HepG2 (cell line): ENCODE measurements around the gene RPH3AL. TPM values are rescaled to one million over a fixed set of nuclear protein-coding genes. Genes with fewer than 3 reads are reported as not detected.
A peak's percentile ranks its signal among the peaks of the same experiment; 100 is the strongest.

Experiments used
- AGO2 ChIP-seq: fragments of 200-400 bp; formaldehyde crosslinking; optimal IDR thresholded peaks from 2 replicates; pipeline ENCODE3; 2017; ENCODE audit warnings: mild to moderate bottlenecking, low read depth, low read length, moderate library complexity
- BRF2 ChIP-seq: sonication (generic); formaldehyde crosslinking; IDR thresholded peaks from 2 replicates; pipeline ENCODE4 v1.8.1; 2022; ENCODE audit warnings: mild to moderate bottlenecking, missing genetic modification reagents
- DMAP1 ChIP-seq: IDR thresholded peaks from 2 replicates; pipeline ENCODE4 v1.6.1; 2016
- HOXA3 ChIP-seq: sonication (generic); formaldehyde crosslinking; IDR thresholded peaks from 2 replicates; pipeline ENCODE4 v1.5.0; 2020; ENCODE audit warnings: missing genetic modification reagents
- POLR2AphosphoS2 ChIP-seq: IDR thresholded peaks from 2 replicates; pipeline ENCODE4 v1.6.1; 2011; ENCODE audit warnings: low read depth, low read length, improper control_type of control experiment
- PRDM4 ChIP-seq: sonication (generic); formaldehyde crosslinking; IDR thresholded peaks from 2 replicates; pipeline ENCODE4 v1.9.0; 2021; ENCODE audit warnings: missing genetic modification reagents, borderline replicate concordance
- PTBP1 ChIP-seq: fragments of 200-400 bp; formaldehyde crosslinking; IDR thresholded peaks from 2 replicates; pipeline ENCODE4 v1.6.1; 2018; ENCODE audit warnings: low read length, low read depth; ENCODE audit not compliant: poor library complexity, severe bottlenecking
- ZBTB1 ChIP-seq: sonication (generic); formaldehyde crosslinking; IDR thresholded peaks from 2 replicates; pipeline ENCODE4 v1.4.0; 2020; ENCODE audit warnings: missing genetic modification reagents, borderline replicate concordance
- ZMAT5 ChIP-seq: sonication (generic); formaldehyde crosslinking; IDR thresholded peaks from 2 replicates; pipeline ENCODE4 v1.5.0; 2020; ENCODE audit warnings: mild to moderate bottlenecking, low read depth, missing genetic modification reagents, borderline replicate concordance
- ZMYM3 ChIP-seq: sonication (generic); formaldehyde crosslinking; IDR thresholded peaks from 2 replicates; pipeline ENCODE4 v1.5.1; 2020; ENCODE audit warnings: mild to moderate bottlenecking, missing genetic modification reagents
- ZNF263 ChIP-seq: sonication (generic); formaldehyde crosslinking; IDR thresholded peaks from 2 replicates; pipeline ENCODE4 v1.4.0; 2020; ENCODE audit warnings: missing genetic modification reagents
- ZNF501 ChIP-seq: sonication (generic); formaldehyde crosslinking; IDR thresholded peaks from 2 replicates; pipeline ENCODE4 v1.5.1; 2020; ENCODE audit warnings: mild to moderate bottlenecking, moderate library complexity, missing genetic modification reagents
- ZNF607 ChIP-seq: sonication (generic); formaldehyde crosslinking; IDR thresholded peaks from 2 replicates; pipeline ENCODE4 v1.5.1; 2020; ENCODE audit warnings: missing genetic modification reagents, mild to moderate bottlenecking, borderline replicate concordance
- ZNF75D ChIP-seq: sonication (generic); formaldehyde crosslinking; IDR thresholded peaks from 2 replicates; pipeline ENCODE4 v1.8.1; 2023; ENCODE audit warnings: missing genetic modification reagents, mild to moderate bottlenecking, borderline replicate concordance
- ZNF777 ChIP-seq: sonication (generic); formaldehyde crosslinking; IDR thresholded peaks from 2 replicates; pipeline ENCODE4 v1.4.0; 2020; ENCODE audit warnings: missing genetic modification reagents
- ZUFSP ChIP-seq: sonication (generic); formaldehyde crosslinking; IDR thresholded peaks from 2 replicates; pipeline ENCODE4 v1.9.0; 2021; ENCODE audit warnings: missing genetic modification reagents, mild to moderate bottlenecking, borderline replicate concordance
- polyA plus RNA-seq, 8 experiments: library from polyadenylated mRNA; depleted of rRNA in 3 of 8; stranded (reverse) in 7 of 8; unstranded in 1 of 8; fragments of >200 nt; fragmentation: Illumina TruSeq in 4 of 8; extraction: Trizol in 4 of 8; gene quantifications; 2 replicates each; pipeline versions ENCODE4 v1.2.1 to v1.2.3, GENCODE V29; 2011 to 2016; ENCODE audit warnings: low read depth in 4 of 8, missing spikeins in 1 of 8, mixed read lengths in 1 of 8; ENCODE audit not compliant: insufficient read depth in 1 of 8
- total RNA-seq, 5 experiments: library from RNA; depleted of rRNA; stranded (reverse); fragments of >200 nt; fragmentation: Illumina TruSeq; extraction: Trizol; gene quantifications; 2 replicates each; pipeline ENCODE4 v1.2.3, GENCODE V29; 2016; ENCODE audit warnings: low read depth in 1 of 5
- TF ChIP-seq, protein P1 (sequence below): sonication (generic); formaldehyde crosslinking; IDR thresholded peaks from 2 replicates; pipeline ENCODE4 v1.5.1; 2020; ENCODE audit warnings: missing genetic modification reagents, mild to moderate bottlenecking, borderline replicate concordance
- TF ChIP-seq, protein P2 (sequence below): sonication (generic); formaldehyde crosslinking; IDR thresholded peaks from 2 replicates; pipeline ENCODE4 v1.4.0; 2020; ENCODE audit warnings: missing genetic modification reagents

Gene RPH3AL
- total and polyA plus RNA-seq, 2 of the 13 experiments (the other 11 are each of a cell fraction or from before 2014, with no cell fraction given): 7.8 to 16.4 TPM

- TF ChIP-seq ZNF75D (CRISPR knock-in tag): no peak
- TF ChIP-seq PRDM4 (CRISPR knock-in tag): no peak
- TF ChIP-seq ZNF777 (CRISPR knock-in tag): no peak
- TF ChIP-seq ZNF263: no peak
- TF ChIP-seq ZMAT5 (CRISPR knock-in tag): no peak
- TF ChIP-seq AGO2: no peak
- TF ChIP-seq ZMYM3: no peak
- no peak for TF ChIP-seq ZNF607 (CRISPR knock-in tag)
- no peak for TF ChIP-seq PTBP1
- TF ChIP-seq BRF2 (CRISPR knock-in tag): no peak
- TF ChIP-seq DMAP1 (CRISPR knock-in tag): 0 out of 2 replicates have a peak, but pooled peaks have one; percentile 20
- TF ChIP-seq, protein P1, sequence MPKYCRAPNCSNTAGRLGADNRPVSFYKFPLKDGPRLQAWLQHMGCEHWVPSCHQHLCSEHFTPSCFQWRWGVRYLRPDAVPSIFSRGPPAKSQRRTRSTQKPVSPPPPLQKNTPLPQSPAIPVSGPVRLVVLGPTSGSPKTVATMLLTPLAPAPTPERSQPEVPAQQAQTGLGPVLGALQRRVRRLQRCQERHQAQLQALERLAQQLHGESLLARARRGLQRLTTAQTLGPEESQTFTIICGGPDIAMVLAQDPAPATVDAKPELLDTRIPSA (CRISPR knock-in tag): no peak
- TF ChIP-seq ZUFSP: no peak
- no peak for TF ChIP-seq ZBTB1 (CRISPR knock-in tag)
- no peak for TF ChIP-seq POLR2AphosphoS2
- peak; percentile 74; the same call in 1 of the 2 replicates for TF ChIP-seq HOXA3 (CRISPR knock-in tag)
- TF ChIP-seq ZNF501: no peak
- TF ChIP-seq, protein P2, sequence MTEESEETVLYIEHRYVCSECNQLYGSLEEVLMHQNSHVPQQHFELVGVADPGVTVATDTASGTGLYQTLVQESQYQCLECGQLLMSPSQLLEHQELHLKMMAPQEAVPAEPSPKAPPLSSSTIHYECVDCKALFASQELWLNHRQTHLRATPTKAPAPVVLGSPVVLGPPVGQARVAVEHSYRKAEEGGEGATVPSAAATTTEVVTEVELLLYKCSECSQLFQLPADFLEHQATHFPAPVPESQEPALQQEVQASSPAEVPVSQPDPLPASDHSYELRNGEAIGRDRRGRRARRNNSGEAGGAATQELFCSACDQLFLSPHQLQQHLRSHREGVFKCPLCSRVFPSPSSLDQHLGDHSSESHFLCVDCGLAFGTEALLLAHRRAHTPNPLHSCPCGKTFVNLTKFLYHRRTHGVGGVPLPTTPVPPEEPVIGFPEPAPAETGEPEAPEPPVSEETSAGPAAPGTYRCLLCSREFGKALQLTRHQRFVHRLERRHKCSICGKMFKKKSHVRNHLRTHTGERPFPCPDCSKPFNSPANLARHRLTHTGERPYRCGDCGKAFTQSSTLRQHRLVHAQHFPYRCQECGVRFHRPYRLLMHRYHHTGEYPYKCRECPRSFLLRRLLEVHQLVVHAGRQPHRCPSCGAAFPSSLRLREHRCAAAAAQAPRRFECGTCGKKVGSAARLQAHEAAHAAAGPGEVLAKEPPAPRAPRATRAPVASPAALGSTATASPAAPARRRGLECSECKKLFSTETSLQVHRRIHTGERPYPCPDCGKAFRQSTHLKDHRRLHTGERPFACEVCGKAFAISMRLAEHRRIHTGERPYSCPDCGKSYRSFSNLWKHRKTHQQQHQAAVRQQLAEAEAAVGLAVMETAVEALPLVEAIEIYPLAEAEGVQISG: peak; percentile 43; the same call in 1 of the 2 replicates
Measured at GRCh38 chr17:282000-282911, 70.4 kb downstream of the RPH3AL start (continued).
